ENCODE measurements around the gene RANBP6.
A peak's percentile ranks its signal among the peaks of the same experiment; 100 is the strongest.
"Not testable (repeated sequence)": the region's sequence is repeated elsewhere in the genome, so short reads cannot be mapped to it uniquely, and the experiment has no call there.

RANBP6 gene

DNA sequence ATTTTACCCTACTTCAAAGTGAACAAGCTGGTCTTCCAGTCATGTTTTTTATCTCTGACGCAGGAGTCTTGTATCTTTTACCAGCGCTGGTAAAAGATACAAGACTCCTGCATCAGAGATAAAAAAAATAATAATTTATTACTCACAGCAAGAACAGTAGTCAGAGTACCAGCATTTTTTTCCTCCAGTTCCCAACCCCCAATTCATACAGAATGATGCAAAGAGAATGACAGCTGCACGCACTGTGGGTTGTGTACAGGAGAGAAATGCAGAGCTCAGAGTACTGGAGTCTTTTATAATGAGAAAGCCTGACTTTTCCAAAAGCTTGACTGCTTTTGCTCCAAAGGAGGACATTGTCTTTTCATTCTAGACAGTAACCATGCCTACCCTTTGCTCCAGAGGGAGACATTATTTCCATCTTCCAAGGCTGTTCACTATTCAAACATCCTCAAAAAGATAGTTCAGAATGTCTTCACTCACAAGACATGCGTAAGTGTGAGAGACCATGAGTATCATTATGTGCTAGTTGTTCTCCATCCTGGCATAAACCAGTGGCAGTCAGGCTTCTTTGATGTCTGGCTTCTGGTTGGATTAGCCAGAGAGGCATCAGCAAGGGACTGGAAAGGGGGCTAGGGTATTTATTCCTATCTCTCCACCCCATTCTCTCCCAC lies 14.3 kb upstream of the RANBP6 start:
- TF ChIP-seq, protein P1, sequence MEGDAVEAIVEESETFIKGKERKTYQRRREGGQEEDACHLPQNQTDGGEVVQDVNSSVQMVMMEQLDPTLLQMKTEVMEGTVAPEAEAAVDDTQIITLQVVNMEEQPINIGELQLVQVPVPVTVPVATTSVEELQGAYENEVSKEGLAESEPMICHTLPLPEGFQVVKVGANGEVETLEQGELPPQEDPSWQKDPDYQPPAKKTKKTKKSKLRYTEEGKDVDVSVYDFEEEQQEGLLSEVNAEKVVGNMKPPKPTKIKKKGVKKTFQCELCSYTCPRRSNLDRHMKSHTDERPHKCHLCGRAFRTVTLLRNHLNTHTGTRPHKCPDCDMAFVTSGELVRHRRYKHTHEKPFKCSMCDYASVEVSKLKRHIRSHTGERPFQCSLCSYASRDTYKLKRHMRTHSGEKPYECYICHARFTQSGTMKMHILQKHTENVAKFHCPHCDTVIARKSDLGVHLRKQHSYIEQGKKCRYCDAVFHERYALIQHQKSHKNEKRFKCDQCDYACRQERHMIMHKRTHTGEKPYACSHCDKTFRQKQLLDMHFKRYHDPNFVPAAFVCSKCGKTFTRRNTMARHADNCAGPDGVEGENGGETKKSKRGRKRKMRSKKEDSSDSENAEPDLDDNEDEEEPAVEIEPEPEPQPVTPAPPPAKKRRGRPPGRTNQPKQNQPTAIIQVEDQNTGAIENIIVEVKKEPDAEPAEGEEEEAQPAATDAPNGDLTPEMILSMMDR (IDR thresholded peaks at IDR 0.05; ENCODE audit: extremely low read depth, missing control alignments): no peak
- no peak for DNase-seq (ENCODE audit: low spot score)

DNA sequence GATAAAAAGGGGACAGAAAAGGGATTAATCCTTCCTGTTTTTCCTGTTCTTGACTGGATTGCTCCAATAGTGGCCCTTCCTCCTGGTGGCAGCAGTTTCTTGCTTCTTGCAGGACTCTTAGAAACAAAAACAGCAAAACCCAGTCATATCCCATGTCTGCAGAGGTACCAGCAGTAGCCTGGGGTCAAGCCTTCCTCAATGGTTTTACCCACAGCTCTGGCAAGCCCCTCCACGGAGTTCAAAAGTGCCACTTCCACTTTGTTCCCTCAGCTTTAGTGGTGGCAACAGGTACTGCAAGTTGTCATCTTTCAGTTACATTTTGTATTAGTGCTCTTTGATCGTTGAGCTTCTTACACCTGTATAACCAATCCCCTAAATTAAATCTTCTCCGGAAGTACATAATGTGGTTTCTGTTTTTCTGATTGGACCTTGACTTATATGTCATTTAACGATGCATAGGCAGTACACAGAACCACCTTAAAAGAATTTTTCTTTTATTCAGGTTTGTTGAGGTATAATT lies 8.7 kb upstream of the RANBP6 start:
- TF ChIP-seq, protein P1 (IDR thresholded peaks at IDR 0.05; ENCODE audit: extremely low read depth, missing control alignments): no peak
- peak; percentile 53 for DNase-seq (ENCODE audit: low spot score)

GRCh38 chr9:6016975-6017374 lies 1.6 kb upstream of the RANBP6 start:
- not testable (repeated sequence) for DNase-seq (ENCODE audit: low spot score)

GRCh38 chr9:6014670-6015270 lies 654 bp downstream of the RANBP6 start:
- TF ChIP-seq, protein P1 (IDR thresholded peaks at IDR 0.05; ENCODE audit: extremely low read depth, missing control alignments): no peak
- no peak for DNase-seq (ENCODE audit: low spot score)

DNA sequence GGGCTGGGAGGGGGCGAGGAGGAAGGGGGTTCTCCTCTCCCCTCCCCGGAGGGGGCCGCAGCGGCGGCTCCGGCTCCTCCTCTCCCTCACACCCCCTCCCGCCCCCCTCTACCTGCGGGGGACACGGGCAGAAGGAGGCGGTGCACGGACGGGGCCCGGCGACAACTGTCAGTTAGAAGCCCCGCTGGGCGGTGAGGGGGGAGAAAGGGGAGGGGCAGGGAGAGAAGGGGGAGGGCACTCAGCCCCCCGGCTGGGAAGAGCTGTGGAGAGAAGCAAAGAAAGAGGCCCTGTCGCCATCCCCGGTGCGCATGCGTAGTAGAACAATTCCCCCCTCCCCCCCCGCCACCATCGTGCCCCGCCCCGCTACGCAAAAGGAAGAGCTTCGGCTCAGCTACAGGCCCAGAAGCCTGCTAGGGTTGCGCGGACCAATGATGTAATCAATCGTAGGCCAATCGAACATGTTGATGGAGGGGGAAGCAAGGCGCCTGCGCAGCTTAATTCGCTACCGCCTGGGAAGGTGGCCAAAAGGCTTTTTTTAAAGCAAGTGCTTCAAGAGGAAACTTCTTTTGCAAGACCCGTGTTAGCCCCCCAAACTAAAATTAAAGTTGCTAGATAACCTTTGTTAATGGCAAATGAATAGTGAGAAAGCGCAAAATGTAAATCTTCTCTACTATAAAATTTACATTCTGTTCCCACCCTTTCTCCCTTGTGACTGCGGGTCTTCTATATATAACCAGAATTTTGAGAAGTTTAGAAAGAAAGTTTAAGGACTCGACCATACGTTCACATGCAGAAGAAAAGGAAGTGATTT lies 7.0 kb downstream of the RANBP6 start:
- TF ChIP-seq, protein P1 (IDR thresholded peaks at IDR 0.05; ENCODE audit: extremely low read depth, missing control alignments): no peak
- DNase-seq (ENCODE audit: low spot score): peak; percentile 94

GRCh38 chr9:6007770-6008168 lies 7.7 kb downstream of the RANBP6 start:
- TF ChIP-seq, protein P1 (IDR thresholded peaks at IDR 0.05; ENCODE audit: extremely low read depth, missing control alignments): no peak
- DNase-seq (ENCODE audit: low spot score): peak; percentile 81

DNA sequence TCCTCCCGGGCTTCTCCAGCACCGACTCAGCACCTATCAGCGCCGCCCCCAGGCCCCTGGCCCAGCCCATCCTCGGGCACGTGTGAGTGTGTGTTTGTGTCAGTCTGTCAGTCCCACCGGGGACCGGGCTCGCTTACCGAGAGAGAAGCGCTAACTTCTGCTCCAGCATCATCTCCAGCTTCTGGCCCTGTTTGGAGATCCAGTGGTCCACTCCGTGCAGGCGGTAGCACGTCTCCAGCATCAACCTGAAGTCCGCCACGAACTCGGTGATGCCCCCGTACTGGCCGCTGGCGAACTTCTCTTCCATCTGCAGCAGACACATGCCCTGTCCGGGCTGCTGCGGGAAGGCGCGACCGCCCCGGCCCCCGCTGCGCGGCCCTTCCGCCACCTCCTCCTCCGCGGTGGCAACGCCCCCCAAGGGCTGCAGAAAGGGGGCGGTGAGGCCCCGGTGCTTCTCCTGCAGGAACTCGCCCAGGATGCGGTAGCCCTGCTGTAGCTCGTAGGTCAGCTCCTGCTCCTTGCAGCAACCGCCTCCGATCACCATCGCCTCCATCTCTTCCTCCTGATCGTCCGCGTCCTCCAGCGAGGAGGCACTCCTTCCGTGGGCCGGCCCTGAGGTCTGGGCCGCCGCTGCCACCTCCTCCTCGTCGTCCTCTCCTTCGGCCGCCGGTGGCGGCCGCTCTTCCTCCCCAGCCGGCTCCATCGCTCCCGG lies 8.2 kb downstream of the RANBP6 start:
- TF ChIP-seq, protein P1 (IDR thresholded peaks at IDR 0.05; ENCODE audit: extremely low read depth, missing control alignments): no peak
- peak; percentile 80 for DNase-seq (ENCODE audit: low spot score)

All from GM20000 (cell line).